Heart left ventricle (tissue), 16 donors: Measurements from ENCODE around the gene DNAH1. TPM values are rescaled to one million over a fixed set of nuclear protein-coding genes. Genes with fewer than 3 reads are reported as not detected.
"Not testable (repeated sequence)": the region's sequence is repeated elsewhere in the genome, so short reads cannot be mapped to it uniquely, and the experiment has no call there.

Experiments used
- ATAC-seq, 4 donors: fragments of 200-7000 bp; cut with Tn5 transposase; one replicate each; pipeline ENCODE4 v1.9.1; 2020 to 2022; ENCODE audit warnings: moderate library complexity in 4 of 4, mild to moderate bottlenecking in 3 of 4, moderate number of reproducible peaks in 1 of 4
- DNase-seq, 5 donors: peaks; one replicate each; pipeline ENCODE4 v3.0.0-alpha.2; 2020
- H3K27ac ChIP-seq, 12 donors: fragments of 200-600 bp; sonication (generic) in 4 of 12; one replicate each; pipeline versions ENCODE4 v1.5.0 to v1.8.0; 2016 to 2022; ENCODE audit warnings: mild to moderate bottlenecking in 2 of 12
- H3K27me3 ChIP-seq, 9 donors: fragments of 200-600 bp; sonication (generic) in 2 of 9; one replicate each; pipeline versions ENCODE4 v1.5.1 to v1.8.0; 2016 to 2022; ENCODE audit warnings: mild to moderate bottlenecking in 3 of 9
- H3K36me3 ChIP-seq, 9 donors: fragments of 200-600 bp; sonication (generic) in 2 of 9; one replicate each; pipeline versions ENCODE4 v1.5.0 to v1.8.0; 2018 to 2022; ENCODE audit warnings: mild to moderate bottlenecking in 2 of 9
- H3K4me1 ChIP-seq, 12 donors: fragments of 200-600 bp; sonication (generic) in 4 of 12; one replicate each; pipeline versions ENCODE4 v1.5.0 to v1.8.0; 2016 to 2022; ENCODE audit warnings: mild to moderate bottlenecking in 3 of 12
- H3K4me3 ChIP-seq, 12 donors: fragments of 200-600 bp; sonication (generic) in 4 of 12; one replicate each; pipeline versions ENCODE4 v1.5.0 to v1.8.0; 2017 to 2022; ENCODE audit warnings: mild to moderate bottlenecking in 9 of 12, moderate library complexity in 4 of 12
- H3K9me3 ChIP-seq, 12 donors: fragments of 200-600 bp; sonication (generic) in 4 of 12; one replicate each; pipeline versions ENCODE4 v1.5.0 to v1.8.0; 2016 to 2022; ENCODE audit warnings: mild to moderate bottlenecking in 1 of 12
- POLR2A ChIP-seq, 2 donors: fragments of 450-650 bp; IDR thresholded peaks; one replicate each; pipeline ENCODE4 v1.6.1; 2017; ENCODE audit warnings: antibody characterized with exemption in 2 of 2, mild to moderate bottlenecking in 2 of 2, moderate library complexity in 2 of 2
- WGBS, 4 donors: extraction: QIAGEN DNeasy Blood & Tissue Kit in 2 of 4; methylation state at CpG; one replicate each; pipeline versions ENCODE4 v1.1.5 to v1.1.7; 2013 to 2018; 5-methylcytosine and 5-hydroxymethylcytosine counted together
- intact Hi-C, 10 donors: fragments of 100-400 bp; cut with DNase I; formaldehyde crosslinking; loops; one replicate each; pipeline versions ENCODE4 v1.11.1 to v1.14.2; 2022
- polyA plus RNA-seq, 2 donors: library from polyadenylated mRNA; stranded (reverse); fragments of 200-250 nt; gene quantifications; one replicate each; pipeline ENCODE4 v1.2.3, GENCODE V29; 2013
- total RNA-seq, 9 donors: library from RNA; depleted of rRNA in 2 of 9; stranded (reverse); fragments of >200 nt in 2 of 9; fragmentation: NEBNext Ultra II Directional in 3 of 9; extraction: Animal tissue kit (Norgen Biotek cat#: 25700) in 3 of 9; gene quantifications; one replicate each; pipeline versions ENCODE4 v1.1.0 to v1.2.4, GENCODE V29; 2016 to 2023
- TF ChIP-seq, protein P1 (sequence below), 12 donors: fragments of 200-600 bp; sonication (generic) in 4 of 12; IDR thresholded peaks; one replicate each; pipeline versions ENCODE4 v1.5.0 to v1.8.0; 2018 to 2022; ENCODE audit warnings: antibody characterized with exemption in 12 of 12, mild to moderate bottlenecking in 5 of 12
- donor health status: ischemic (EF 13 %, LVEDD 7.1; RV severe dilation, severe dysfunction).
- donor health status: healthy with polysubstance abuse.
- donor health status: DM: no; HTN: yes; CAD: no.
- donor health status: DM: no; HTN: no; CAD: no.
- donor health status: ischemic (EF 25% LVEDD 6.9; RV normal size, moderate dysfunction).
- donor health status: ischemic (EF 25% LVEDD 5.7; RV mildly dilated, moderate dysfunction).
- donor health status: healthy.
- donor health status: DM: yes; HTN: yes; CAD: no.
- donor health status: ischemic (EF 35%, LVEDD 5.7; RV mildly dilated, moderate dysfunction).
- donor health status: nonischemic (EF 11% LVEDD 7.7; RV severe dilation, severe dysfunction).
- donor health status: DM: yes; HTN: yes; CAD: no.
- donor health status: PGD.
- donor health status: ischemic (EF 29% LVEDD 5.4; RV normal size, mild dysfunction).
- donor health status: nonischemic (EF 23%, LVEDD 6.1; RV moderate dilation, normal function).

The DNAH1 gene
- total and polyA plus RNA-seq, 11 donors: 0.95 to 6.6 (median 2.8) TPM

DNA sequence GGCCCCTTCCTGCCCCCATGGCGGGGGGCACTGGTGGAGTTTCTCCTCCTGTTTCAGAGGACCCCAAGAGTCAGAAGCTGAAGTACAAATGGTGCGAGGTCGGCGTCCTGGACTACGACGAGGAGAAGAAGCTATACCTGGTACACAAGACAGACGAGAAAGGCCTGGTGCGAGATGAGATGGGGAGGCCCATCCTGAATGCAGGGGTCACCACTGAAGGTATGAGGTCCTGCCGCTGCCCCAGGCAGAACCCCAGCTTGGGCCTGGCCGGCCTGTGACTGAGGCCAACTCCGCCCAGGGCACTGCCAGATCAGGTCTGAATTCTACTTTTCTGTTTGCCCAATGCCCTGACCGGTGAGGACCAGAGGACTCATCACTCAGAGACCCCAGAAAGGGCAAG lies 15.0 kb downstream of the DNAH1 start:
- H3K9me3 ChIP-seq: no peaks in the 10 kb centered on the region
- H3K36me3 ChIP-seq: peaks cover 0 to 28% (median 7%) of the 10 kb centered on the region in 9 donors
- 92 to 95% (median 95%) methylated on average over 11 to 12 of the region's 12 CpGs for WGBS, 4 donors
- ATAC-seq (no peak), DNase-seq (peak in 2 of 5 donors; percentile 20 to 50)
- peaks cover 0 to 10% (median 0%) of the 10 kb centered on the region in 12 donors for H3K4me1 ChIP-seq
- intact Hi-C loops: loop anchor here in 3 of 10 donors (5.0 to 10.0 kb wide), 3 partner anchors 34 to 336 kb away; partner anchors contain the start of genes POC1A (in 1 of the 3) and RPL29 (in 1 of the 3)
- TF ChIP-seq POLR2A (IDR thresholded peaks at IDR 0.05): no peak
- TF ChIP-seq, protein P1, sequence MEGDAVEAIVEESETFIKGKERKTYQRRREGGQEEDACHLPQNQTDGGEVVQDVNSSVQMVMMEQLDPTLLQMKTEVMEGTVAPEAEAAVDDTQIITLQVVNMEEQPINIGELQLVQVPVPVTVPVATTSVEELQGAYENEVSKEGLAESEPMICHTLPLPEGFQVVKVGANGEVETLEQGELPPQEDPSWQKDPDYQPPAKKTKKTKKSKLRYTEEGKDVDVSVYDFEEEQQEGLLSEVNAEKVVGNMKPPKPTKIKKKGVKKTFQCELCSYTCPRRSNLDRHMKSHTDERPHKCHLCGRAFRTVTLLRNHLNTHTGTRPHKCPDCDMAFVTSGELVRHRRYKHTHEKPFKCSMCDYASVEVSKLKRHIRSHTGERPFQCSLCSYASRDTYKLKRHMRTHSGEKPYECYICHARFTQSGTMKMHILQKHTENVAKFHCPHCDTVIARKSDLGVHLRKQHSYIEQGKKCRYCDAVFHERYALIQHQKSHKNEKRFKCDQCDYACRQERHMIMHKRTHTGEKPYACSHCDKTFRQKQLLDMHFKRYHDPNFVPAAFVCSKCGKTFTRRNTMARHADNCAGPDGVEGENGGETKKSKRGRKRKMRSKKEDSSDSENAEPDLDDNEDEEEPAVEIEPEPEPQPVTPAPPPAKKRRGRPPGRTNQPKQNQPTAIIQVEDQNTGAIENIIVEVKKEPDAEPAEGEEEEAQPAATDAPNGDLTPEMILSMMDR (IDR thresholded peaks at IDR 0.05): no peak
- H3K4me3 ChIP-seq: no peak overlapping the region
- H3K27ac ChIP-seq: no peak overlapping the region
- no peaks in the 10 kb centered on the region for H3K27me3 ChIP-seq

DNA sequence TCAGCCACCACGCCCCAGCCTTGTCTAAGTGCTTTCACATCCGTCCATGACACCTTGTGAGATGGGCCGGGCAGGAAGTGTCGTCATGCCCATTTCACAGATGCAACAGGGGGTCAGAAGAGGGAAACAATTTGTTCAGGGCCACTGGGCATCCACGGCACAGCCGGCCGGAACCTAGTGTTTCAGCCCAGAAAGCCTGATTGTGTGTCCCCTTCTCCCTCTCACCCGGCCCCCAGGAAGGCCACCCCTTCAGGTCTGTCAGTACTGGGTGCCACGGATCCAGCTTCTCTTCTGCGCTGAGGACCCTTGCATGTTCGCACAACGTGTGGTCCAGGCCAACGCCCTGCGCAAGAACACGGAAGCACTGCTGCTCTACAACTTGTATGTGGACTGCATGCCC lies 15.8 kb downstream of the DNAH1 start:
- Histone ChIP-seq H3K9me3 (no peaks in the 10 kb centered on the region), H3K4me1 (peaks cover 0 to 10% (median 0%) of the 10 kb centered on the region in 12 donors), H3K36me3 (peaks cover 0 to 34% (median 12%) of the 10 kb centered on the region in 9 donors), H3K27me3 (no peaks in the 10 kb centered on the region), H3K27ac (no peak overlapping the region), H3K4me3 (no peak overlapping the region)
- DNase-seq: peak in 2 of 5 donors; percentile 6 to 44
- no peak for ATAC-seq
- WGBS, 4 donors: 91 to 96% (median 94%) methylated on average over 10 to 15 of the region's 15 CpGs
- TF ChIP-seq POLR2A (IDR thresholded peaks at IDR 0.05): no peak
- TF ChIP-seq, protein P1 (IDR thresholded peaks at IDR 0.05): no peak
- intact Hi-C loops: loop anchor here in 3 of 10 donors (5.0 to 10.0 kb wide), 3 partner anchors 35 to 337 kb away; partner anchors contain the start of genes POC1A (in 1 of the 3) and RPL29 (in 1 of the 3)

DNA sequence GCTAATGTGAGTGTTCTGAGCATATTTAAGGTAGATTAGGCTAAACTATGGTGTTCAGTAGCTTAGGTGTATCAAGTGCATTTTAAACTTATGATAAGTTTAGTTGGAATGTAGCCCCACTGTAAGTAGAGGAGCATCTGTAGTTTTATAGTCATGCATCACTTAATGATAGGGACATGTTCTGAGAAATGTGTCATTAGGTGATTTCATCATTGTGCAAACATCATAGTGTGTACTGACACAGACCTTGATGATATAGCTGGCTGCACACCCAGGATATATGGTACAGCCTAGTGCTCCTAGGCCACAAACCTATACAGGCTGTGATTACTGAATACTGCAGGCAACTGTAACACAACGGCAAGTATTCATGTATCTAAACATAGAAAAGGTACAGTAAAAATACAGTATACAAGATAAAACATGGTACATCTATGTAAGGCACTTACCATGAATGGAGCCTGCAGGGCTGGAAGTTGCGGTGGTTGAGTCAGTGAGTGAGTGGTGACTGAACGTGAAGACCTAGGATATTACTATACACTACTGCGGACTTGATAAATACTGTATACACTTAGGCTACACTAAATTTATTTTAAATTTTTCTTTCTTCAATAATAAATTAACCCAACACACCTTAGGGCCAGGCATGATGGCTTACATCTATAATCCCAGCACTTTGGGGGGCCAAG lies 17.9 kb downstream of the DNAH1 start:
- WGBS, 4 donors: 94 to 96% (median 96%) methylated on average over 4 of the region's 4 CpGs
- intact Hi-C loops: loop anchor here in 3 of 10 donors (5.0 to 10.0 kb wide), 3 partner anchors 37 to 339 kb away; partner anchors contain the start of genes POC1A (in 1 of the 3) and RPL29 (in 1 of the 3)

DNA sequence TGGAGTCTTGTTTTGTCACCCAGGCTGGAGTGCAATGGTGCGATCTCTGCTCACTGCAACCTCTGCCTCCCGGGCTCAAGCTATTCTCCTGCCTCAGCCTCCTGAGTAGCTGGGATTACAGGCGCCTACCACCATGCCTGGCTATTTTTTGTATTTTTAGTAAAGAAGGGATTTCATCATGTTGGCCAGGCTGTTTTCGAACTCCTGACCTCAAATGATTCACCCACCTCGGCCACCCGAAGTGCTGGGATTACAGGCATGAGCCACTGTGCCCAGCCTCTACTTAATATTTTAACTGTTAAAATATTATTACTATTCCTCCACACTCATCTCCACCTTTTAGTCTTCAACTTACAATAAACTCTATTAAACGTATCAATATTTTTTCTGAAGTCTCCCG lies 22.0 kb downstream of the DNAH1 start:
- WGBS, 4 donors: 90 to 95% (median 95%) methylated on average over 8 of the region's 8 CpGs
- peak in 1 of 5 donors; percentile 2 for DNase-seq
- not testable (repeated sequence) for H3K27ac ChIP-seq, ATAC-seq, H3K9me3 ChIP-seq, H3K4me1 ChIP-seq, H3K4me3 ChIP-seq, H3K27me3 ChIP-seq
- H3K36me3 ChIP-seq: peaks cover 0 to 33% (median 14%) of the 10 kb centered on the region in 9 donors
- intact Hi-C loops: loop anchor here (2.0 to 10.0 kb wide), 11 partner anchors 45 to 343 kb away; partner anchors contain the start of genes POC1A (in 1 of the 10) and RPL29 (in 1 of the 10)

More for the DNA sequence above, 17.9 kb downstream of the DNAH1 start:
- Histone ChIP-seq H3K27me3 (no peaks in the 10 kb centered on the region), H3K27ac (no peak overlapping the region), H3K4me3 (no peak overlapping the region), H3K9me3 (no peaks in the 10 kb centered on the region), H3K4me1 (peaks cover 0 to 10% (median 0%) of the 10 kb centered on the region in 12 donors), H3K36me3 (peaks cover 0 to 47% (median 14%) of the 10 kb centered on the region in 9 donors)
- TF ChIP-seq POLR2A (IDR thresholded peaks at IDR 0.05): no peak
- TF ChIP-seq, protein P1 (IDR thresholded peaks at IDR 0.05): no peak
- ATAC-seq (no peak), DNase-seq (peak in 1 of 5 donors; percentile 2)
